Muscle layer of colon (tissue), 2 donors: ENCODE data around the gene CRIP1.
A peak's percentile ranks its signal among the peaks of the same experiment; 100 is the strongest.

Experiments
- H3K27ac ChIP-seq: one replicate; pipeline ENCODE4 v1.7.0; 2013; ENCODE audit warnings: low read depth, mild to moderate bottlenecking, low read length, moderate library complexity
- H3K27me3 ChIP-seq, 2 donors: one replicate each; pipeline ENCODE4 v1.7.0; 2013; ENCODE audit warnings: low read length in 2 of 2, mild to moderate bottlenecking in 2 of 2; ENCODE audit not compliant: insufficient read depth in 2 of 2, control insufficient read depth in 1 of 2
- H3K36me3 ChIP-seq: one replicate; pipeline ENCODE4 v1.7.0; 2013; ENCODE audit warnings: mild to moderate bottlenecking, low read length; ENCODE audit not compliant: insufficient read depth
- H3K4me1 ChIP-seq: one replicate; pipeline ENCODE4 v1.7.0; 2013; ENCODE audit warnings: mild to moderate bottlenecking, low read length; ENCODE audit not compliant: insufficient read depth
- H3K4me3 ChIP-seq, 2 donors: one replicate each; pipeline ENCODE4 v1.7.0; 2013; ENCODE audit warnings: low read length in 2 of 2, low read depth in 1 of 2, mild to moderate bottlenecking in 1 of 2, moderate library complexity in 1 of 2
- H3K9ac ChIP-seq: one replicate; pipeline ENCODE4 v1.7.0; 2013; ENCODE audit warnings: low read length
- H3K9me3 ChIP-seq: one replicate; pipeline ENCODE4 v1.7.0; 2013; ENCODE audit warnings: mild to moderate bottlenecking, low read length
- donor health status: abdominal sarcoma.
- donor health status: Adenocarcinoma of cecum.

Gene CRIP1, protein sequence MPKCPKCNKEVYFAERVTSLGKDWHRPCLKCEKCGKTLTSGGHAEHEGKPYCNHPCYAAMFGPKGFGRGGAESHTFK

DNA sequence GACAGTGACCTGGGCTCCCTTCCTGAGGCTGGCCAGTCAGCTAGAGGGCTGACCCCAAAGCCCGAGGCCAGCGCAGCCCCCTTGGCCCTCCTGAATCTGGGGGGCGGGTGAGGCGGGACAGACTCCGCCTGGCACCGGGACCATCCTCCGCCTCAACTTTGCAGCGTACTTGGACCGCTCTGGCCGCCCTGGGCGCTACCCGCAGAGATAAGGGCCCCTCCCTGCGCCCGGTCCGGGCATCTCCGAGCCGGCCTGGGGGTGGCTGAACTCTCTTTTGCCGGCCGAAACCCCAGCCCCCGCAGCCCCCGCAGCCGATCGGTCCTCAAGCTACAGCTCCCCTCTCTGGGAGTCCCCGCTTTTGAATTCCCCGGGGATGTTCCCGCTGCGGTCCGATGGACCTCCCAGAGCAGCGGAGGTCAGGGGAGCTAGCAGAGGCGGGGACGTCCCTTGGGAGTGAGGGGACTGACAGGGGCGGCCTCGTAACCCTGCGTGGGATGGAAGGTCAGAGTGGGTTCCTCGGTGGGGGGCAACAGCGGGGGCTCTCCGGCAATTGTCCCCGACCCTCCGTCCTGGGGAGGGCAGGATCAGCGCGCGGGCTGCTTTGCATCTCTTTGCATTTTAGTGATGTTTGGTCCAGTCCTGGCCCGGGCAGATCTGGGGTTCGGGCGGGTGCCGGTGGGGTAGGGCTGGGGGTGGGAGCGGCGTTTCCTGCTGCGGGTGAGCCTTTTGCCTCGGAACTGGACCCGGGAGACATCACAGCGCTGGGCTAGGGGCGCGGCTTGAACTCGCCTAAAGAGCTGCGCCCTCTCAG is at the start of gene CRIP1:
CRIP1 (plus strand) TSS at position 724 of the 811 bp plus-strand sequence. CDS start 374 bp downstream, outside the sequence.
- Histone ChIP-seq H3K9me3 (no peaks in the 10 kb centered on the region), H3K9ac (no peak within 1 kb of the TSS), H3K4me3 (peak within 1 kb of the TSS in 1 of 2 donors; percentile 41), H3K27ac (peak within 1 kb of the TSS; percentile 34), H3K36me3 (no peaks in the 10 kb centered on the region), H3K4me1 (peaks cover 39% of the 10 kb centered on the region), H3K27me3 (peaks cover 0 to 25% of the 10 kb centered on the region in 2 donors)

DNA sequence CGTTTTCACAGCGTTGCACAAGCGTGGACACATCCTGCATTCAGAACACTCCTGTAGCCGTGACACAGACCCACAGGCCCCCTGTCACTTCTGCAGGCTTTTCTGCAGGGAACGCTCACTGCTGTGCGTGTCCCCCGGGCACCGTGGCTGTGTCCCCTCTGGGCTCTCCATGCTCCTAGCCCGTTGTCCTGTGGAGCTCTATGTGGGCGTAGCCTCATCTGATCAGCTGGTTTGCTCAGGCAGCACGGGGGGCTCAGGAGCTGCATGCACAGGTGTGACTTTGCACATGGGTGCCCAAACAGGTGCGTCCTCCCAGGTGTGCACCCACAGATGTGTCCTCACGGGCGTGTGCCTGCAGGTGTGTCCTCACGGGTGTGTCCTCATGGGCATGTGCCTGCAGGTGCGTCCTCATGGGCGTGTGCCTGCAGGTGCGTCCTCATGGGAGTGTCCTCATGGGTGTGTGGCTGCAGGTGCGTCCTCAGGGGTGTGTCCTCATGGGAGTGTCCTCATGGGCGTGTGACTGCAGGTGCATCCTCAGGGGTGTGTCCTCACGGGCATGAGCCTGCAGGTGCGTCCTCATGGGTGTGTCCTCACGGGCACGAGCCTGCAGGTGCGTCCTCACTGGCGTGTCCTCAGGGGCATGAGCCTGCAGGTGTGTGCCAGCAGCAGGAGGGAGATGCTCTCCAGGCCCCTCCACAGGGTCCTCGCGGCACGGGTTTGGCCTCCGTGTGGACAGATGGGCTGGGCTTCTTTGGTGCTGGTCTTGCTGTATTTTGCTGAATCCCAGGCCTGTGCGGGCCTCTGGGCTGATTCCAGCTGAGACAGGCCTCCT is 49.6 kb upstream of the CRIP1 start:
- Histone ChIP-seq H3K27ac (no peak overlapping the region), H3K9me3 (no peaks in the 10 kb centered on the region), H3K36me3 (no peaks in the 10 kb centered on the region), H3K27me3 (no peaks in the 10 kb centered on the region), H3K4me3 (no peak overlapping the region), H3K4me1 (no peaks in the 10 kb centered on the region), H3K9ac (no peak overlapping the region)

DNA sequence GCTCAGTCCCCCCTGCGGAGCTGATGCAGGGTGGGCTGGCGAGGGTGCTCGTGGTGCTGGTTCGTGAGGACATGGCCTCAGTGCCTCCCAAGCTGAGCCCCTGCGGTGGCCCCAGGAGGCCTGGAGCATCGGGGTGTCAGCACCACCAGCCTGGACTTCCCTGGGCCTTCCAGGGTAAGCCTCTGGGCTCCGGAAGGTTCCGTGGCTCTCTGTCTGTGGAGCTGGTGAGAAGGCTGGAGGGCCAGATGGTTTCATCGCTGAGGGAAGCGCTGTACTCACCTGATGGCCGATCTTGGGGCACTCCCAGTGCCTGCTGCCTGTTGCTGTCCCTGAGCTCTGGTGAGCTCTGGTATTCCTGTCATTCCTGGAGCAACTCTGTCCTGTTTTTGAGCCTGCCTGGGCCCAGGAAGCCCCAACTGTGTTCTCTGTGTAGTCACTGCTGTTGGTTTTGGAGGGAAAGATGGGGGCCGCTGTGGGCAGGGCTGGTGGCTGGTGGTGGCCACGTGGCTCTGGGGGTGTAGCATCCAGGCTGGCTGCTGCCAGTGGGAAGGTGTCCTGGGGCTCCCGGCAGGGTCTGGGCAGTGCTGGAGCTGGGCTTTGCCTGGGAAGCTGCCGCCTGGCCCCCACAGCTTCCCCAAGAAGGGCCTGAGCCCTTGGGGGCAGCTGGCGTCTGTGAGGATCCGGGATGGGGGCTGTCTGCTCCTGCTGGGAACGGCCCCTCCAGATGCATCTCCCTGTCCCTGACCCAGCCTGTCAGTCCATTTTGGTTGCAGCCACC is 48.8 kb upstream of the CRIP1 start:
- Histone ChIP-seq H3K27me3 (no peaks in the 10 kb centered on the region), H3K9ac (no peak overlapping the region), H3K9me3 (no peaks in the 10 kb centered on the region), H3K36me3 (no peaks in the 10 kb centered on the region), H3K4me1 (no peaks in the 10 kb centered on the region), H3K4me3 (no peak overlapping the region), H3K27ac (no peak overlapping the region)

DNA sequence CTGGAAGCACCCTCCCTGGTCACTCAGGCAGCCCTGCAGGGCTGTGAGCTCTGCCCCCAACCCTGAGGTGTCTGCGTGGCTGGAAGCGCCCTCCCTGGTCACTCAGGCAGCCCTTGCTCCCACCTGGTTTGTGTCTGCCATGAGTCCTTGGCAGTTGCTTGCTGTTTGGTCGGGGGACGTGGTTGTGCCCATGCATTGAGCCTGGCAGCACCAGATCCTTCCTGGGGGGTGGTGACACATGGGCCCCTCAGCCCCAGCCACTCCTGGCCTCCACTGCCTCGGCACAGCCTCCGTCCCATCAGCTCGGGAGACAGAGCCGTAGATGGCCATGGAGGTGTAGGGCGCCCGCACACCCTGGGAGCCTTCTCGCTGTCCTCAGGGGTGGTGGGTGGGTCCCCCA is 47.5 kb upstream of the CRIP1 start:
- Histone ChIP-seq H3K36me3 (no peaks in the 10 kb centered on the region), H3K9ac (no peak overlapping the region), H3K9me3 (no peaks in the 10 kb centered on the region), H3K4me1 (no peaks in the 10 kb centered on the region), H3K4me3 (no peak overlapping the region), H3K27ac (no peak overlapping the region), H3K27me3 (no peaks in the 10 kb centered on the region)

DNA sequence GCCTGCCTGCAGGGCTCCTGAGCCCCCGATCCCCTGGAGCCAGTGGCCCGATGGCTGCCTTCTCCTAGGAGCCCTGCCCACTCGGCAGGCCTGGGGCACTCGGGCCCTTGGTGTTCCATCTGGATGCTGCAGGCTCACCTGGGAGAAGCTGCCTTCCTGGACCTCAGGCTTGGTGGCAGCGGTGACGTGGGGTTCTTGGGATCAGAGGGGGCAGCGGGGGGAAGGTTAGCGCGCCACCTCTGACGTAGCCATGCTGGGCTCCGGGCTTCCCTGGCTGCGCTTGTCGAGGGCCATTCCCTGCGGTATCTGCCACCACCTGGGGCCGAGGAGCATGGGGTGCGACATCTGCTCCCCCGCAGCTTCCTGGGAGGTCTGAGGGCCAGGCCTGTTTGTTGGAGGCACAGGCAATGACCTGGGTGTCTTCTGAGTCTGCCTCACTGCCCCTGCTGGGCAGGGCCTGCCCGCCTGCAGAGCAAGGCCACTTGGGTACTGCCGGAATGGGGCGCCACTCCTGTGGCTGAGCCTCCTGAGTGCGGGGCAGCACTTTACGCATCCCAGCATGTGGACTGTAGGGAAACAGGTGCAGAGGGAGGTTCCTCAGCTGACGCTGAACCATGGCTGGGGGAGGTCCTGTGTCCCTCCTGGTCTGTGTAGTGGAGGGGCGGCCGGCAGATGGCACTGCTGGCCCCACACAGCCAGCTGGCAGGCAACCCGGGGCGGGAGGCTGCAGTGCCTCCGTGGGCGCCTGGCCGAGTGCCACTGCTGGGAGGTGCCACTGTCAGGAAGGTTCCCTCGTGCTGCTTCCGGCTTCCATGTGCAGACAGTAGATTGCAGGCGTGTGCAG is 46.8 kb upstream of the CRIP1 start:
- no peaks in the 10 kb centered on the region for H3K9me3 ChIP-seq
- no peak overlapping the region for H3K9ac ChIP-seq
- no peaks in the 10 kb centered on the region for H3K4me1 ChIP-seq
- H3K27ac ChIP-seq = no peak overlapping the region
- H3K4me3 ChIP-seq = no peak overlapping the region
- no peaks in the 10 kb centered on the region for H3K36me3 ChIP-seq
- no peaks in the 10 kb centered on the region for H3K27me3 ChIP-seq

DNA sequence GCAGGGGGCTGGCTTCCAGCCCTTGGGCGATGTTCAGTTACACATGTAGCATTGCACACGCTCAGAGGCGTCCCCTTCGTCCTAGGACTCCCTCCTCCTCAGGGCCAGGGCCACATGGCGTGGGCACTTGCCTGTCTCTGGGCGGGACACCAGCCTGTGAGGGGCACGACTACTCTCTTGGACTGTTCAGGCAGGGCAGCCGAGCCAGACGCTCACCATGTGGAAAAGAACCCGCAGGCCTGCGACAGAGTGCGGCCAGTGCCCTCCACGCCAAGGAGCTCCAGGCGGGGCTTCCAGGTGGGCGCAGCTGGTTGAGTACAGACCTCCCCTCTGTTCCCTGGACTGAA is 46.2 kb upstream of the CRIP1 start:
- Histone ChIP-seq H3K27ac (no peak overlapping the region), H3K4me1 (no peaks in the 10 kb centered on the region), H3K4me3 (no peak overlapping the region), H3K36me3 (no peaks in the 10 kb centered on the region), H3K9me3 (no peaks in the 10 kb centered on the region), H3K27me3 (no peaks in the 10 kb centered on the region), H3K9ac (no peak overlapping the region)

DNA sequence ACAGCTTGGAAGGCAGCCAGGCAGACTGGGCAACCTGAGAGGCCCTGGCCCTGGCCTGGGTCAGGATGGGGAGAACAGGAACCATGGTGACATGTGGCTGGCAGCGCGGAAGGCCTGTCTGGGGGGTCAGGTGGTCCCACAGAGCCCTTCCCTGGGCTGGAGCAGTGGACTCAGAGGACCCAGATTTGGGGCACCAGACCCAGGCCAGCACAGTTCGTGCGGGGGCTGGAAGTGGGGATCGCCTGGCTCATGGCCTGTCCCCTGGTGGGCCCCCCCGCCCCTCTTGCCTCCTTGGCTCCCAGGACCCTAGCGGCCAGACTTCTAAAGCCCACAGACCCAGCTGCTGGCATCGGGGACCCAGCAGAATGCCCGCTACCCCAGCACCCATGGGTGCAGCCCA is 45.7 kb upstream of the CRIP1 start:
- H3K36me3 ChIP-seq = no peaks in the 10 kb centered on the region
- no peak overlapping the region for H3K27ac ChIP-seq

DNA sequence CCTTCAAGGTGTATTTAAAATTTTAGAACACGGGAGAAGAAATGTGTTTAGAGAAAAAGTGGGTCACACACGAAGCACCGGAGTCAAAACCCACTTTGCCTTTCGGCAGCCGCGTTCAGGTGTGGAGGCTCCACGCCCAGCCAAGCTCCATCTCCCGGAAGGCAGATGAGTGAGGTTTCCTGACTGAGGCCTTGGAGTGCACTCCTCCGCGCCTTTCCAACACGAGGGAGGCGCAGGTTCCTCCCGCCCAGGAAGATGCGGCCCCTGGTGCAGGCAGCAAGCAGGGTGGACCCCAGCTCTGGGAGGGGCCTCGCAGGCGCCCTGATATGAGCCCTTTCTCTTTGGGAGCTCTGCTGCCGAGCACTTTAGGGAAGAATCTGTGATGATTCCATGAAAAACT is 44.6 kb upstream of the CRIP1 start:
- Histone ChIP-seq H3K9ac (no peak overlapping the region), H3K27ac (no peak overlapping the region), H3K9me3 (no peaks in the 10 kb centered on the region), H3K4me3 (no peak overlapping the region), H3K27me3 (no peaks in the 10 kb centered on the region), H3K36me3 (no peaks in the 10 kb centered on the region), H3K4me1 (no peaks in the 10 kb centered on the region)

More for the DNA sequence above, 45.7 kb upstream of the CRIP1 start:
- no peak overlapping the region for H3K4me3 ChIP-seq
- no peaks in the 10 kb centered on the region for H3K27me3 ChIP-seq
- H3K9me3 ChIP-seq = no peaks in the 10 kb centered on the region
- no peaks in the 10 kb centered on the region for H3K4me1 ChIP-seq
- no peak overlapping the region for H3K9ac ChIP-seq

DNA sequence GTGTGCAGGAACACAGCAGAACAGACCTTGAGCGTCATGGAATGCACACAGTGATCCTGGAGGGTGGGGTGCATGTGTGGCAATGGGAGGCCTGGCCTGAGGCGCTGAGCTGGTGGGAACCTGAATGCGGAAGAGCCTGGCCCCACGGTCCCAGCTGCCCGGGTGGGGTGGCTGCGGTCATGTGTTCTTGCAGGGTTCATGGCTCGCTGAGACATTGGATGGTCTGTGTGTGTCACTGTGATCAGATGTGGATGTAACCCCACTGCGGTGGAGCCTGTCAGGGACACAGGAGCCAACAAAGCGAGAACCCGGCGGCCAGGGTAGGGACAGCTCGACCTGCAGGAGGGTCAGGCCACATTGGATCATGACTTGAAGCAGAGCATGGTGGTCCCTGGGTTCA is 43.9 kb upstream of the CRIP1 start:
- no peaks in the 10 kb centered on the region for H3K9me3 ChIP-seq
- no peak overlapping the region for H3K4me3 ChIP-seq
- no peaks in the 10 kb centered on the region for H3K4me1 ChIP-seq
- no peak overlapping the region for H3K9ac ChIP-seq
- no peaks in the 10 kb centered on the region for H3K36me3 ChIP-seq
- H3K27me3 ChIP-seq = no peaks in the 10 kb centered on the region
- no peak overlapping the region for H3K27ac ChIP-seq

DNA sequence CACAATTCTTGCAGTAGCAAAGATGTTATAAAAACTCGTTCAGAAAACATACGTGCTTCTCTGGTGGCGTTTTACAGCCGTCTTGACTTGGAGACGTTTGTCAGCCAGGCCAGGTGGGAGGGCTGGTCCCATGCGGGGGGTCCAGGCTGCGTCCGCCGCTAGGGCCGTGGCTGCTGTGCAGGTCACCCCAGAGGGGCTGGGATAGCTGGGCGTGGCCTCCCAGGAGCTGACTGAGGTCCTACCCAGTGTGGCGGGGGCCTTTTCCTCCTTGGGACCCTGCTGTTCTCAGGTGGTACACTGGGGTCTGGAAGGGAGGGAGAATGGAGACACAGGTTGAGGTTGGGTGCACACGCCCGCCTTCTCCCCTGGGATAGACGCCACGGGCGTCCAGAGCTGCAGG is 41.8 kb upstream of the CRIP1 start:
- Histone ChIP-seq H3K27ac (no peak overlapping the region), H3K4me3 (no peak overlapping the region), H3K9me3 (no peaks in the 10 kb centered on the region), H3K36me3 (no peaks in the 10 kb centered on the region), H3K9ac (no peak overlapping the region), H3K4me1 (no peaks in the 10 kb centered on the region), H3K27me3 (no peaks in the 10 kb centered on the region)
